Lower leg skin (tissue), 3 donors: Measurements from ENCODE around the gene DNAL1.

Experiments used
- CTCF ChIP-seq, 3 donors: fragments of 450-650 bp; IDR thresholded peaks; one replicate each; pipeline ENCODE4 v1.5.1; 2016; ENCODE audit warnings: antibody characterized with exemption in 3 of 3, mild to moderate bottlenecking in 3 of 3, moderate library complexity in 2 of 3
- POLR2A ChIP-seq, 2 donors: fragments of 450-650 bp; IDR thresholded peaks; one replicate each; pipeline ENCODE4 v1.6.1; 2016 to 2017; ENCODE audit warnings: antibody characterized with exemption in 2 of 2, mild to moderate bottlenecking in 1 of 2, moderate library complexity in 1 of 2

GRCh38 chr14:73630009-73630780, 14.6 kb upstream of the DNAL1 start:
- TF ChIP-seq CTCF (IDR thresholded peaks at IDR 0.05) (no peak), POLR2A (IDR thresholded peaks at IDR 0.05) (no peak)
